ENCODE results near the gene SCN10A.
A peak's percentile ranks its signal among the peaks of the same experiment; 100 is the strongest.

SCN10A gene

DNA sequence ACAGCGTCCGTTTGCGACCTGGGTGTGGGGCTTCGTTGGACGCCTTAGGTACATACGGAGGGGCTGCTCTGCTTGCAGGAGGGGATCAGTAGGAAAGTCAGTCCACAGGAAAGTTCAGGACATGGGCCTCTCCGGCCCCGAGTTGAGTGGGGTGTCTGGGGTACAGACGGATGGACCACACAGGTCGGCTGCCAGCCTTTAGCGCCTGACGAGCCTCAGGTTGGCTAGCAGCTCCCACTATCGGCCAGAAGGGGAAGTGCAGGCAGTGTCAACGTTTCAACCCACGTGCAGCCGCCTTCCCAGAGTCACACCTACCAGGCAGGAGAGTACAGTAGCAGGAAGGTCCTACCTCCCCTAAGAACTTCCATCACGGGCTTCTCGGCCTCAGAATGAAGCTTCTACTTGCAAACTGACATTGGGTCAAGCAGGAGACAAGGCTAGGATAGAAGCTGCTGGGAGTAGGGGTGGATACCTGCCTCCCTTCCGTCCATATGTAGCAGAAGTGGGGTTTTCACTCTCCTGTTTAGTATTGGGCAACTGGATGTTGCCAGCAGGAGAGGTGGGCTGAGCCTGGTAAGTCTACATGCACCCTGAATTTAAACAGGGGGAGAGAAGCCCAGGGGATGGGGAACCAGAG, 164.7 kb downstream of the SCN10A start:
- peak; percentile 75 for DNase-seq (ENCODE audit: low spot score)

DNA sequence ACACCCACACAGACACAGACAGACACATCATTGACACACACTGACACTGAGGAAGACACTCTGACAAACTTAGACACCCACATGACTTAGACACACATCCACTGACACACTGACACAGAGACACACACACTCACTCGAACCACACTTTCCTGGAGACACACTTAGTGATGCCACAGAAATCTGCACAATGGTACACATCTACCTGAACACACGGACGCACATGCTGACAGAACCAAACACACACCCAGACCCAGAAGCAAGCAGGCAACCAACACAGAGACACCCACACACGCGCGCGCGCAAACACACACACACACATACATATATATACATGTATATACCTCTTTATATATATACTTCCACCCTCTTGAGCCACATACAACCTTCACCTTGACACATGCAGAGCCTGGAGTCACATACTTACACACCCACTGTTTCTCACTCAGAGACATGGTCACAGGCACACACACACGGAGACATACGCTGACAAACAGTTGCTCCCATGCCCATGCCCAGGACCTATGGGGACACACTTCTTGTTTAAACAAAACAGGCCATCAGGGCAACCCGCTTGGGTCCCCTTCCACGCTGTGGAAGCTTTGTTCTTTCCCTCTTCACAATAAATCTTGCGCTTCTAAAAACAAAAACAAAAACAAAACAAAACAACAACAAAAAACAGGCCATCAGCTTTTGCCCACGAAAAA, 165.6 kb downstream of the SCN10A start:
- DNase-seq (ENCODE audit: low spot score) = no peak

DNA sequence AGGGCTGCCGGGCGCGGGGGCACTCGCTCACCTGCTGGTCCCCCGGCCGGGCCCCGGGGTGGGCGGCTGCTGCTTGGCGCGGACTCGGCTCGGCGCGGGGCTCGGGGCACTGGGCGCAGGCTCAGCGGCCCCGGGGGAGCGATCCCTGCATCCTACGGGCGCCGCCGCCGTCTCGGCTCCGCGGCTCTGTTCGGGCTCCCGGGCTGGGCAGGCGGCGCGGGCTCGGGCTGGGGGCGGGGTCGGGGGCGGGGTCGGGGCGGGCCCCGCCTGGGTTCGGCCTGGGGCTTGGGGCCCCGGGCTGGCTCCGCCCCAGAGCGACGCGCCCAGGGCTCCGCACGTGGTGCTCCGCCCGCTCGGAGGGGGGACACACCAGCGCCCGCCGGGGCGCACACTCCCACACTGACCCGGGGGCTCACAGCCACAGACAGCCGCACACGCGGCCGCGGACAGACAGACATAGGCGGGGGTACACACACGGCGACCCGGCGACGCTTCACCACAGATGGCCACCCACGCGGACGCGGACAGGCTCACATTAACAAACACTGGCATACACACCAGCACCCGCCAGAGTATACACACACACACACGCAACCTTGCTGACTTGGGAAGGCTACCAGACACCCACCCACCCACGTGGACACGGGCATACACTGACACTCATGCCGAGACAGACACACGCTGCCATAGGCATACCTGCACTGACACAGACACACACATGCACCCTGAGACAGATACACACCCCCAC, 166.3 kb downstream of the SCN10A start, which contains the start of gene SCN5A:
Gene SCN5A (minus strand): TSS at position 188 of the 748 bp plus-strand sequence. CDS start 16,380 bp downstream, outside the sequence.
- DNase-seq (ENCODE audit: low spot score) = peak; percentile 35

DNA sequence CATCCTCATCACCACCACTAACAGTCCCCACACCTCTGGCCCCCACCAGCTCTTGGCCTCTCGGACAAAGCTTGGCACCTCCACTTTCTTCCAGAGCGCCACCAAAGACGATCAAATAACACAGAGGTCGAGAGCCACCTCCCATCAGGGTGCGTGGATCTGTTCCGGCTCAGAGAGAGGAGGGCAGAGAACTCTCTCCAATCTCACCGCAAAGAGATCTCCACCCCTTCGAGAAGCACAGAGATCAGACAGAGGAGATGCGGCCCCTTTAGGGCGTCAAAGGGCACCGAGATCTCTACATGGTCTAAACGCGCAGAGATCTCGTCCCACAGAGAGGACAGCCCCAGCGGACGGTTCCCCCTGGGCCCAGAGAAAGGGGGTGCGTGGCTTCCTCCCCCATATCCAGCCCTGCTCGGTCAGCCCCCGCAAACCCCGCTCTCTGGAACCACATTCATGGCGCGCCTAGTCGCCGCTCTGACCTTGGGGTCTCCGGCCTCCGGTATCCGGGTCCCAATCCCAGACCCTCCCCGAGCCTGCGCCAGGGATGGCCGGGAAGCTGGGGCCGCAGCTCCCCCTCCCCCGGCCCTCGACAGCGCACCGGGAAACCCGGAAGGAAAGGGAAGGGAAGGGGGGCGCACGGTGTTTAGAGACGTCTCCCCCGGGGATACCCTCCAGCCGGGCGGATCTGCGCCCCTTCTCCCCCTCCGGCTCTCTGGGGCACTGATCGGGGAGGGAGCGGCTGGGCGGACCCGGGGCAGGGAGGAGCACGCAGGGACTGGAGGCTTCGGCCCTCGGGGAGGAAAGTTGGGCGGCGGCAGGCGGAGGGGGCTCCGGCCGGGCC, 167.1 kb downstream of the SCN10A start:
- no peak for DNase-seq (ENCODE audit: low spot score)

DNA sequence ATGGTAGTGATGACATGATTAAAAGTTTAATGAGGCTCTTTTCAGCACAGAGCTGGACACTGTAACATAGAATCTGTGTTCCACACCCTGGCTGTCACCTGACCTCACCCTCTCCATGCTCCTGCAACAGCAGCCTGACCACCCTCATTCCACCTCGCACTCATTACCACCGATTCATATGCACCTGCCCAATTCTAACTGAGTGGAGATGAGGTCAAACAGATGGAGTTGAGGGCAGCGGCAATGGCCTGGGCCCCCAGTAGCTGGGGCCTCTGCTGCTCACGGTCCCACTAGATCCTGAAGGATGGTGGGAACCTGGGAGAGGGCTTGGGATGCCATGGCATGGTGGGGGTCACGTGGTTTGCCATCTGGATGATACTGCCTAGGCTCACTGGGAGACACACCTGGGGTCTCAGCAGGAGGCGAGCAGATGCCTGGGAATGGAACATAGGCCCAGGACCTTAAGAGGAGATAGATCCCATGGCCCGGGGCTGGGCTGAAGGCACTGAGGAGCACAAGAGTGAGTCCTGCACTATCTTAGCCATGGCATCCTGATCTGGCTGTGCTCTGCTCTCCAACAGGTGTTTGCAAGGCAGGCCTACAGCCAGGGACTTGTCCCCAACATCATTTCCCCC, 167.9 kb downstream of the SCN10A start:
- DNase-seq (ENCODE audit: low spot score) = no peak

DNA sequence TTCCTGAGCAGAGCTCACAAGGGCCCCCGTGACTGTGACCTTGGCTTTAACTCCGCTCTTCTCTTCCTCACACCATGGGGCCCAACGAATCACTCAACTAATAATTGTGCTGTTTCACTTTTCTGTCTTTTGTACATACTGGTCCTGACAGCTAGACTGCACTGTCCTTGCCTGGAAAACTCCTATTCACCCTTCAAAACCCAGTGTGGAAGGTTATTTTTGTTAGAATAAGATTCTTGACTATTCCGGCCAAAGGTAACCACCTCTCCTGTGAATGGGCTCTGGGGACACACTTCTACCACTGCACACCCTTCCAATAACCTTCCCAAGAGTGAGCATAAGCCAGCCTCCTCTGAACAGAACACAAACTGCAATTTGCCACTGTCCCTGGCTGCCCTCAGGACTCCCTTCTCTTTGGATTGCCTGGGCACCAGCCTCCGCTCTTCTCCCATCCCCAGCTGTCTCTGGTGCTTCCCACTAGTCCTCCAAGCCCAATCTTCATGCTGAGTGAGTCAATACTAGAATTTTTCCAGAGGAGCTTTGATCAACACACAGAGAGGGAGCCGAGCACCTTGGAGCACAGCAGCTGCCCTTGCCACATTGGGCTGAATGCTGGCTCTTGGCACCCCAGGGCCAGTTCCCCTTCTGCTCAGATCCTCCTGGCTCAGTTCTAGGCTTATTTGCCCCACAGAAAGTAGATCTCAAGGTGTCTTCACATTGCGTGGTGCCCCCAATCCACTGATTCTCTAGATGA, 168.6 kb downstream of the SCN10A start:
- no peak for DNase-seq (ENCODE audit: low spot score)

All from COLO829 (cell line).